Measurements from ENCODE around the gene RPS6KA3. TPM values are rescaled to one million over a fixed set of nuclear protein-coding genes. Genes with fewer than 3 reads are reported as not detected.
"Not testable (repeated sequence)": the region's sequence is repeated elsewhere in the genome, so short reads cannot be mapped to it uniquely, and the experiment has no call there.

RPS6KA3 gene
- total and polyA plus RNA-seq, 2 experiments from 2014 or later: 38.6 to 99.4 TPM

DNA sequence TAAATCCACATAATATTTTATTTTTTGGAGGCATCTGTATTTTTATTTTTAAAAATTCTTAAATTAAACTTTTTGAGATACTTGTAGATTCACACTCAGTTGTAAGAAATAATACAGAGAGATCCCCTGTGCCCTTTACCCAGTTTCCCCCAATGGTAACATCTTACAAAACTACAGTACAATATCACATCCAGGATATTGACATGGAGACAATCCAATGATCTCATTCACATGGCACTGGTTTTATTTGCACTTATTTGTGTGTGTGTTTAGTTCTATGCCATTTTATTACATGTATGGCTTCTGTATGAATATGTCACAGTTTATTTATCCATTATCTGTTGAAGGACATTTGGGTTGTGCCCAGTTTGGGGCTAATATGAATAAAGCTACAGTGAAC is 89.6 kb downstream of the RPS6KA3 start:
- Histone ChIP-seq H4K20me1 (ENCODE audit: insufficient read depth, poor library complexity, severe bottlenecking) (no peaks in the 10 kb centered on the region), H3K27ac (no peak overlapping the region), H3K9me2 (replicated peaks; ENCODE audit: insufficient read depth) (no peaks in the 10 kb centered on the region), H3K36me3 (replicated peaks; ENCODE audit: insufficient read depth, low read depth) (no peaks in the 10 kb centered on the region), H3K4me3 (no peak overlapping the region), H3K4me1 (ENCODE audit: insufficient read depth) (no peaks in the 10 kb centered on the region), H2AFZ (no peak overlapping the region), H3K9me3 (ENCODE audit: low read depth) (no peaks in the 10 kb centered on the region), H3K27me3 (no peaks in the 10 kb centered on the region), H3K4me2 (no peak overlapping the region), H3K79me2 (no peaks in the 10 kb centered on the region)
- no peak for DNase-seq (ENCODE audit: low spot score)
- TF ChIP-seq EZH2phosphoT487 (IDR thresholded peaks at IDR 0.05; ENCODE audit: low read depth, severe bottlenecking, unreplicated experiment): no peak

DNA sequence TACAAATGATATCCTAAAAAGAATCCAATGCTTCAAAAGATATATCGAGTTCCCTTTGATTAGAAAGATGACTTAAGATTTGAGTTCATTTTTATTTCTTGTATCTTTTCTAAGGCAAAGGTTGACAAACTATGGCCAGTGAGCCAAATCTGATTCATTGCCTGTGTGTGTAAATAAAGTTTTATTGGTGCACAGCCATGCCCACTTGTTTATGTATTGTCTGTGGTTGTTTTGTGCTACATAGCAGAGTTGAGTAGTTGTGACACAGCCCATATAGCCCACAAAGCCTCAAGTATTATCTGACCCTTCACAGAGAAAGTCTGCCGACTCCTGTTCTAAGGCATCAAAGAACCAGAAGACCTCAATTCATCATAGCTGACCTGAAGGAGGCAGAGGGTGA is 92.9 kb downstream of the RPS6KA3 start:
- H3K4me2 ChIP-seq: no peak overlapping the region
- no peaks in the 10 kb centered on the region for H3K27me3 ChIP-seq
- no peaks in the 10 kb centered on the region for H4K20me1 ChIP-seq (ENCODE audit: insufficient read depth, poor library complexity, severe bottlenecking)
- 79% methylated on average over 2 of the region's 2 CpGs for WGBS (ENCODE audit: low lambda C conversion rate, missing lambda C conversion rate)
- no peak overlapping the region for H2AFZ ChIP-seq
- no peak for DNase-seq (ENCODE audit: low spot score)
- H3K9me3 ChIP-seq (ENCODE audit: low read depth): no peaks in the 10 kb centered on the region
- no peaks in the 10 kb centered on the region for H3K4me1 ChIP-seq (ENCODE audit: insufficient read depth)
- H3K36me3 ChIP-seq (replicated peaks; ENCODE audit: insufficient read depth, low read depth): no peaks in the 10 kb centered on the region
- H3K79me2 ChIP-seq: no peaks in the 10 kb centered on the region
- no peak overlapping the region for H3K27ac ChIP-seq
- TF ChIP-seq EZH2phosphoT487 (IDR thresholded peaks at IDR 0.05; ENCODE audit: low read depth, severe bottlenecking, unreplicated experiment) (no peak), EZH2 (IDR thresholded peaks at IDR 0.05; ENCODE audit: borderline replicate concordance) (no peak)
- TF ChIP-seq, protein P1, sequence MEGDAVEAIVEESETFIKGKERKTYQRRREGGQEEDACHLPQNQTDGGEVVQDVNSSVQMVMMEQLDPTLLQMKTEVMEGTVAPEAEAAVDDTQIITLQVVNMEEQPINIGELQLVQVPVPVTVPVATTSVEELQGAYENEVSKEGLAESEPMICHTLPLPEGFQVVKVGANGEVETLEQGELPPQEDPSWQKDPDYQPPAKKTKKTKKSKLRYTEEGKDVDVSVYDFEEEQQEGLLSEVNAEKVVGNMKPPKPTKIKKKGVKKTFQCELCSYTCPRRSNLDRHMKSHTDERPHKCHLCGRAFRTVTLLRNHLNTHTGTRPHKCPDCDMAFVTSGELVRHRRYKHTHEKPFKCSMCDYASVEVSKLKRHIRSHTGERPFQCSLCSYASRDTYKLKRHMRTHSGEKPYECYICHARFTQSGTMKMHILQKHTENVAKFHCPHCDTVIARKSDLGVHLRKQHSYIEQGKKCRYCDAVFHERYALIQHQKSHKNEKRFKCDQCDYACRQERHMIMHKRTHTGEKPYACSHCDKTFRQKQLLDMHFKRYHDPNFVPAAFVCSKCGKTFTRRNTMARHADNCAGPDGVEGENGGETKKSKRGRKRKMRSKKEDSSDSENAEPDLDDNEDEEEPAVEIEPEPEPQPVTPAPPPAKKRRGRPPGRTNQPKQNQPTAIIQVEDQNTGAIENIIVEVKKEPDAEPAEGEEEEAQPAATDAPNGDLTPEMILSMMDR (IDR thresholded peaks at IDR 0.05; ENCODE audit: poor library complexity): no peak
- no peak overlapping the region for H3K4me3 ChIP-seq
- H3K9me2 ChIP-seq (replicated peaks; ENCODE audit: insufficient read depth): no peaks in the 10 kb centered on the region

DNA sequence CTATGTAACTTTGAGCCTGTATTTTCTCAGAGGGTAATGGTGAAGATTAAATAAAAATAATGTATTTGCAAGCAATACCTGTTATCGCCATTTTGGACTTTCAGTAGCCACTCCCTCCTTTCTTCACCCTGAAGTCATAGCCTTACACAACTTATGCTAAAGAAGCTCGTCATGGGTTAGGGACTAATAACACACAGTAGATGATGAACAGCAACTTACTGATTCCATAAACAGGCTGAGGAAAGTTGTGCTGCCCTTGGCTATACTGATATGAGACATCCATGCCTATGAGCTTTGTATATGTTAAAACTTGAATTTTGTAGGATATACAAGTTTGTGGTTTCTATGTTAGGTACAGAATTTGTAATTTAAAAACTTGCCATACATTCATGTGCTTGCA is 93.4 kb downstream of the RPS6KA3 start:
- WGBS (ENCODE audit: low lambda C conversion rate, missing lambda C conversion rate): 90% methylated on average over 2 of the region's 2 CpGs

DNA sequence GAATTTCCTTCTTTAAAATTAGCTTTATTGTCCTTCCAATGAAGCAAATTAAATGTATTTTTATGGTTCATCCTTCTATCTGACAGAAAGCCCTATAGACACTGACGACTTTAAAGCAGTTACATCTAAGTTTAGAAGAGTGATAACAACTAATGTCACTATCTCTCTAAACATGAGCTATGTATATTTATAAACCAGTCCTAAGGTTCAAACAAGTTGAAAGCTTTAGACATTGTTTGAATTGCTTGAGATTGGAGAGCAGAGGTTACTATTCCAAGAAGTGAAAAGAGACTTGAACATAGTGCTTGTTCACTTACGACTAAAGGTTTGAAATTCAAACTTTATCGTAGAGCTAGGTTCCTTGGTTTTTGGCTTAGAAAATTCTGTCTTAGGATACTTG is 94.8 kb downstream of the RPS6KA3 start:
- Histone ChIP-seq H3K9me3 (ENCODE audit: low read depth) (no peaks in the 10 kb centered on the region), H4K20me1 (ENCODE audit: insufficient read depth, poor library complexity, severe bottlenecking) (no peaks in the 10 kb centered on the region), H3K4me3 (no peak overlapping the region), H3K9me2 (replicated peaks; ENCODE audit: insufficient read depth) (no peaks in the 10 kb centered on the region), H3K36me3 (replicated peaks; ENCODE audit: insufficient read depth, low read depth) (no peaks in the 10 kb centered on the region), H3K4me1 (ENCODE audit: insufficient read depth) (no peaks in the 10 kb centered on the region), H3K79me2 (no peaks in the 10 kb centered on the region), H2AFZ (no peak overlapping the region), H3K4me2 (no peak overlapping the region), H3K27me3 (no peaks in the 10 kb centered on the region), H3K27ac (no peak overlapping the region)
- TF ChIP-seq EZH2phosphoT487 (IDR thresholded peaks at IDR 0.05; ENCODE audit: low read depth, severe bottlenecking, unreplicated experiment) (no peak), EZH2 (IDR thresholded peaks at IDR 0.05; ENCODE audit: borderline replicate concordance) (no peak)
- TF ChIP-seq, protein P1 (IDR thresholded peaks at IDR 0.05; ENCODE audit: poor library complexity): no peak
- WGBS (ENCODE audit: low lambda C conversion rate, missing lambda C conversion rate): 75% methylated on average over 3 of the region's 3 CpGs
- DNase-seq (ENCODE audit: low spot score): no peak

More for the DNA sequence above, 93.4 kb downstream of the RPS6KA3 start:
- DNase-seq (ENCODE audit: low spot score): no peak
- TF ChIP-seq EZH2phosphoT487 (IDR thresholded peaks at IDR 0.05; ENCODE audit: low read depth, severe bottlenecking, unreplicated experiment): no peak
- H3K9me3 ChIP-seq (ENCODE audit: low read depth): no peaks in the 10 kb centered on the region
- H4K20me1 ChIP-seq (ENCODE audit: insufficient read depth, poor library complexity, severe bottlenecking): no peaks in the 10 kb centered on the region
- H3K4me1 ChIP-seq (ENCODE audit: insufficient read depth): no peaks in the 10 kb centered on the region
- no peak overlapping the region for H3K4me2 ChIP-seq
- H3K4me3 ChIP-seq: no peak overlapping the region
- no peak overlapping the region for H2AFZ ChIP-seq
- H3K9me2 ChIP-seq (replicated peaks; ENCODE audit: insufficient read depth): no peaks in the 10 kb centered on the region
- H3K27ac ChIP-seq: no peak overlapping the region
- no peaks in the 10 kb centered on the region for H3K79me2 ChIP-seq
- H3K36me3 ChIP-seq (replicated peaks; ENCODE audit: insufficient read depth, low read depth): no peaks in the 10 kb centered on the region
- no peaks in the 10 kb centered on the region for H3K27me3 ChIP-seq

DNA sequence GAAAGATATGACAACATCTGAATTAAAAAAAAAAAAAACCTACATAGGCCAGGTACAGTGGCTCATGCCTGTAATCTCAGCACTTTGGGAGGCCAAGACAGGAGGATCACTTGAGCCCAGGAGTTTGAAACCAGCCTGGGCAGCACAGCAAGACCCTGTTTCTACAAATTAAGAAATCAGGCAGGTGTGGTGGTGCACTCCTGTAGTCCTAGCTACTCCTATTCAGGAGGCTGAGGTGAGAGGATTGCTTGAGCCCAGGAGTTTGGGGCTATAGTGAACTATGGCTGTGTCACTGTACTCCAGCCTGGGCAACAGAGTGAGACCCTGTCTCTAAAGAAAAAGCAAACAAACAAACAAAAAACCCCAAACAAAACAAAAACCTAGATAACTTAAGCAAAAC is 104.2 kb downstream of the RPS6KA3 start:
- not testable (repeated sequence) for H3K36me3 ChIP-seq (replicated peaks; ENCODE audit: insufficient read depth, low read depth); H4K20me1 ChIP-seq (ENCODE audit: insufficient read depth, poor library complexity, severe bottlenecking); H3K27me3 ChIP-seq; H3K4me3 ChIP-seq; DNase-seq (ENCODE audit: low spot score); H3K9me3 ChIP-seq (ENCODE audit: low read depth); H3K4me1 ChIP-seq (ENCODE audit: insufficient read depth); H3K9me2 ChIP-seq (replicated peaks; ENCODE audit: insufficient read depth); H2AFZ ChIP-seq; H3K79me2 ChIP-seq; H3K27ac ChIP-seq; H3K4me2 ChIP-seq
